PC-3 (cell line): ENCODE results near the gene LCLAT1.
"Not testable (repeated sequence)": the region's sequence is repeated elsewhere in the genome, so short reads cannot be mapped to it uniquely, and the experiment has no call there.

Experiments used
- CTCF ChIP-seq: fragments of 300-600 bp; sonication (generic); conservative IDR thresholded peaks from 2 replicates; pipeline ENCODE4 v1.5.1; 2017; ENCODE audit warnings: antibody characterized with exemption, low read depth, mild to moderate bottlenecking, low read length
- EZH2 ChIP-seq: fragments of 300-600 bp; sonication (generic); IDR thresholded peaks from one replicate; pipeline ENCODE4 v1.6.1; 2017; ENCODE audit warnings: antibody characterized with exemption, mild to moderate bottlenecking, low read length; ENCODE audit not compliant: unreplicated experiment

GRCh38 chr2:30507460-30507859 lies 60.4 kb downstream of the LCLAT1 start:
- not testable (repeated sequence) for TF ChIP-seq CTCF, EZH2
